GM06990 (cell line): ENCODE measurements around the gene SLC38A10.

ENCODE experiments used
- DNase-seq: peaks from one replicate; pipeline ENCODE4 v3.0.0-alpha.2; 2011; ENCODE audit not compliant: insufficient read length; ENCODE audit errors: extremely low read depth
- H3K27me3 ChIP-seq: replicated peaks from 2 replicates; pipeline ENCODE4 v1.6.0; 2011; ENCODE audit warnings: low read length; ENCODE audit not compliant: control insufficient read depth, insufficient read depth
- H3K36me3 ChIP-seq: 2 replicates; pipeline ENCODE4 v1.5.1; 2011; ENCODE audit warnings: low read length; ENCODE audit not compliant: control insufficient read depth, insufficient read depth
- H3K4me3 ChIP-seq: replicated peaks from 2 replicates; pipeline ENCODE4 v1.5.1; 2011; ENCODE audit warnings: low read depth, mild to moderate bottlenecking, control low read depth, low read length
- TF ChIP-seq, protein P1 (sequence below): IDR thresholded peaks from 2 replicates; pipeline ENCODE4 v1.5.1; 2011; ENCODE audit warnings: low read length, control low read depth, mild to moderate bottlenecking, inconsistent platforms; ENCODE audit not compliant: insufficient read depth, poor library complexity, severe bottlenecking

SLC38A10 gene

DNA sequence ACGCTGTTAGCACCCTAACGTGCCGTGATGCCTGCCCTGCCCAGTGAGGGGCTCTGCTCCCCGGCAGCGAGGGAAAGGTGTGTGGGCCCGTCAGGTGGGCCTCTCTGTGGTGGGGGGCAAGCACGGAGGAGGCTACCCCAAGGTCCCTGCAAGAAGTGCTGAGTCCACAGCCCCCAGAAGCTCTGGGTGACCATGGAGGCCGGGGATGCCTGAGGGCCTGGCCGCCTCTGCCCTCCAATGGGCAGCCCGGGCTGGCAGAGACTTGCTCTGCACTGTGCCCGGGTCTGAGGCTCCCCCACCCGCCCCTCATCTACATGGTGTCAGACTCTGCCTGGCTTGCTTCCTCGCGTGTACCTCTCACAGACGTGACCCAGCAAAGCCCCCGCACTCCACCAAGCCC lies 12.2 kb downstream of the SLC38A10 start:
- TF ChIP-seq, protein P1, sequence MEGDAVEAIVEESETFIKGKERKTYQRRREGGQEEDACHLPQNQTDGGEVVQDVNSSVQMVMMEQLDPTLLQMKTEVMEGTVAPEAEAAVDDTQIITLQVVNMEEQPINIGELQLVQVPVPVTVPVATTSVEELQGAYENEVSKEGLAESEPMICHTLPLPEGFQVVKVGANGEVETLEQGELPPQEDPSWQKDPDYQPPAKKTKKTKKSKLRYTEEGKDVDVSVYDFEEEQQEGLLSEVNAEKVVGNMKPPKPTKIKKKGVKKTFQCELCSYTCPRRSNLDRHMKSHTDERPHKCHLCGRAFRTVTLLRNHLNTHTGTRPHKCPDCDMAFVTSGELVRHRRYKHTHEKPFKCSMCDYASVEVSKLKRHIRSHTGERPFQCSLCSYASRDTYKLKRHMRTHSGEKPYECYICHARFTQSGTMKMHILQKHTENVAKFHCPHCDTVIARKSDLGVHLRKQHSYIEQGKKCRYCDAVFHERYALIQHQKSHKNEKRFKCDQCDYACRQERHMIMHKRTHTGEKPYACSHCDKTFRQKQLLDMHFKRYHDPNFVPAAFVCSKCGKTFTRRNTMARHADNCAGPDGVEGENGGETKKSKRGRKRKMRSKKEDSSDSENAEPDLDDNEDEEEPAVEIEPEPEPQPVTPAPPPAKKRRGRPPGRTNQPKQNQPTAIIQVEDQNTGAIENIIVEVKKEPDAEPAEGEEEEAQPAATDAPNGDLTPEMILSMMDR = no peak
- DNase-seq = no peak
- Histone ChIP-seq H3K36me3 (peaks cover 30% of the 10 kb centered on the region), H3K27me3 (no peaks in the 10 kb centered on the region), H3K4me3 (no peak overlapping the region)

DNA sequence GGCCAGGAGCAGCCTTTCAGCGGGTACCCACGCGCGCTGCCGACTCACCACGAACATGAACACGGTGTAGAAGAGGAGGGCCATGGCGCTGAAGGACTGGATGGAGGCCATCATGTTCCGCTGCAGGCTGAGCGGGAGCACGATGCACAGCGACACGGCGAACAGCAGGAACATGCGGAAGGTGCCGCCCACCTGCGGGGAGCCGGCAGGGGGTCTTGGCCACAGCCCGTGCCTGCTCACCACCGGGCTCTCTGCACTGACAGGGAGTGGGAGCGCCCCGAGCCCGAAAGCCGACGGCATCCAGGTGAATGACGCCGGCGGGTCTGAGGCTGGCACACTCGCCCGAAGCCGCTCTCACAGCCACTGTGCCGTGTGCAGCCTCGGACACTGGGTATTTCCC lies 13.0 kb downstream of the SLC38A10 start:
- DNase-seq = no peak
- TF ChIP-seq, protein P1 = no peak
- Histone ChIP-seq H3K27me3 (no peaks in the 10 kb centered on the region), H3K4me3 (no peak overlapping the region), H3K36me3 (peaks cover 29% of the 10 kb centered on the region)

DNA sequence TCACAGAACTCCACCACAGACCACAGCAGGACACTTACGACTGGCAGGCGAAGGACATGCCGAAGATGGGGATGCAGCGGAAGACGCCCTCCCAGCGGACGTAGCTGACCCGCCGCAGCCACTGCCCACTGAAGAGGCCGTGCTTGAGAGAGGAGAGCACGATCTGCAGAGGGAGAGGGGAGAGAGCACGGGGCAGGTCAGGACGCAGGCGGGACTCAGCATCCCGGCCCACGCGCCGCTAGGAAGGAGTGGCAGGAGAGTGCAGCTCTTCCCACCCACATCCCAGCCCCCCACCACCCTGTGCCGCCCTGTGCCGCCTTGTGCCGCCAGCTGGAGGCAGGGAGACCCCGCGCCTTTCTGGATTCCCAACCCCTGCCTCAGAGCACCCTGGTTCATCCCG lies 14.5 kb downstream of the SLC38A10 start:
- TF ChIP-seq, protein P1 = no peak
- H3K4me3 ChIP-seq = no peak overlapping the region

DNA sequence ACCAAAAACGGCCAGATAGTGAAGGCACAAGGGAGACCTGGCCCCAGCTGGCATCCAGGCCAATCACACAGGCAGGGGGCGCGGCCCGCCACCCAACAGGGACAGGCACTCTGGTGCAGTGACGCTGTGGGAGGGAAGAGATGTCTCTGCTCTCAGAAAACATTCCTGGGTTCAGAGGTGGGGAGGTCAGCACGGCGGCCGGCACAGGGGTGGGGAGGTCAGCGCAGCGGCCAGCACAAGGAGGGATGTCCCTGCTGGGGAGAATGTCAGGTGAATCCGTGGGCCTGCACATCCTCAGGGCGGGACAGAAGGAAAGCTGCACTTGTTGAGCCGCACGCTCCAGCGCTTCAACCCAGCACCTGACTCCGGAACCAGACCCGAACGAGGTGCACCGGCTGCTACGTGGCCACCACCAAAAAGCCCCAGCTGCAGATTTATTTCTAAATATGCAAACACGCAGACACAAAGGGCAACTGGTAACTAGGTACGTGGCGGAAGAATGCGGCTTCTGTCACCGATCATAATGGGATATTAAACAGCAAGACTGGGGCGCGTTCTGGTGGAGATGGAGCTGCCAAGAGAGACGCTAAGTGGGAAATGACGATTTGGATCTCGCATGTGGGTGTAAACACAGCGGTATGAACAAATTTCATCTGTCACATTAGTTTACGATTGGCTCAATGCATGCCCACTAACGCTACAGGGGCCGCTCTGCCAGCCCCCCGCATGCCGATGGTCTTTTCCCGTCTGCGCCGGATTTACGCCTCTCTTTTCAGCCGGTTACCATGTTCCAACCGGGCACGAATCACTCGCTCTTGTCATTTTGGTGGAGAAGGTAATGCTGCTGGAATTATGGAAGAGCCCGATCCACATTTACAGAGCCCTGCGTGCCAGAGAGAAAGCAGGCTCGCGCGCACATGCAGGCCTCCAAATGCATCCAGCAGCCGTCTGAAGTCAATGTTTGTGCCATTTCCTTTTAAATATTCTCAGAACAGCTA lies 15.5 kb downstream of the SLC38A10 start:
- Histone ChIP-seq H3K27me3 (no peaks in the 10 kb centered on the region), H3K4me3 (no peak overlapping the region), H3K36me3 (peaks cover 41% of the 10 kb centered on the region)
- no peak for DNase-seq
- TF ChIP-seq, protein P1 = no peak

More for the DNA sequence above, 14.5 kb downstream of the SLC38A10 start:
- Histone ChIP-seq H3K27me3 (no peaks in the 10 kb centered on the region), H3K36me3 (peaks cover 37% of the 10 kb centered on the region)
- no peak for DNase-seq

DNA sequence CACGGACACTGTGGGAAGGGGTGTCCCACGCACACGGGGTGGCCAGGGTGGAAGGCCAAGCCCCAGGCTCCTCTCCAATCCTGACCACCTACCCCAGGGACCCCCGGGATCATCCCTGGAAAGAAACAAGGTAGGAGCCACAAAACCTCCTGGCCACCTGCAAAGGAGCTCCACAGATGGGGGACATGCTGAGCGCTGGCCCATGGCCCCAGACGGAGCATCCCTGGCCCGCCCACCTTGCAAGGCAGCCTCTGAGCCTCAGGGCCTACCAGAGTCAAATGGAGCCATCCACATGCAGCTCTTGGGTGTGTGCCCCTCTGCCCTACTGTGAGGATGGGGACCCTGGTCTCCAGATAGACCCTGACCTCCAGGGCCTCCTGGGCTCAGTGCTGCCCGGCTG lies 16.3 kb downstream of the SLC38A10 start:
- no peak for DNase-seq
- Histone ChIP-seq H3K27me3 (no peaks in the 10 kb centered on the region), H3K4me3 (no peak overlapping the region), H3K36me3 (peaks cover 44% of the 10 kb centered on the region)
- TF ChIP-seq, protein P1 = no peak
